Natural killer cell treated with Interleukin-12 subunit alpha and Interleukin-12 subunit beta and Interleukin-15 and Interleukin-18, amount 100 ng/mL, for 72 hours (primary cell): Measurements from ENCODE around the gene PTMA. TPM values are rescaled to one million over a fixed set of nuclear protein-coding genes. Genes with fewer than 3 reads are reported as not detected.

Source experiments
- ATAC-seq, 2 donors: fragments of 150-1000 bp; cut with Tn5 transposase in 1 of 2; sonication (Bioruptor Pico), chemical (Tn5 transposase) in 1 of 2; 2 replicates each; pipeline ENCODE4 v1.10.0; 2021
- DNase-seq: peaks from one replicate; pipeline ENCODE4 v3.0.0; 2022; ENCODE audit warnings: low spot score
- H3K27ac Mint-ChIP-seq, 2 donors: 1 replicate in 1 of 2; 2 replicates in 1 of 2; pipeline ENCODE4 v1.8.0; 2022; ENCODE audit warnings: mixed read lengths in 2 of 2, mild to moderate bottlenecking in 1 of 2, moderate library complexity in 1 of 2
- H3K27me3 Mint-ChIP-seq, 2 donors: 1 replicate in 1 of 2; 2 replicates in 1 of 2; pipeline ENCODE4 v1.8.0; 2022; ENCODE audit warnings: mixed read lengths in 2 of 2
- H3K36me3 Mint-ChIP-seq: one replicate; pipeline ENCODE4 v1.8.0; 2022; ENCODE audit warnings: mixed read lengths
- H3K4me1 Mint-ChIP-seq, 2 donors: 1 replicate in 1 of 2; 2 replicates in 1 of 2; pipeline ENCODE4 v1.8.0; 2022; ENCODE audit warnings: low read depth in 2 of 2, mixed read lengths in 2 of 2, mild to moderate bottlenecking in 1 of 2
- H3K4me3 Mint-ChIP-seq: one replicate; pipeline ENCODE4 v1.8.0; 2022; ENCODE audit warnings: mixed read lengths
- H3K9me3 Mint-ChIP-seq: 2 replicates; pipeline ENCODE4 v1.8.0; 2022; ENCODE audit warnings: mixed read lengths
- total RNA-seq, 2 donors: library from RNA; stranded (reverse); gene quantifications; one replicate each; pipeline ENCODE4 v1.2.3, GENCODE V29; 2022

The PTMA gene
- total RNA-seq, 2 donors from 2014 or later: 1,013 to 1,764 TPM

- DNase-seq (no peak), ATAC-seq (no peak)
- Mint-ChIP-seq H3K4me3 (no peak overlapping the region), H3K36me3 (no peaks in the 10 kb centered on the region), H3K9me3 (no peaks in the 10 kb centered on the region), H3K27me3 (no peaks in the 10 kb centered on the region), H3K27ac (no peak overlapping the region), H3K4me1 (peaks cover 12% of the 10 kb centered on the region in 2 donors)
These were observed 40.8 kb upstream of the PTMA start for GRCh38 chr2:231667496-231667895.

- no peak for DNase-seq
- Mint-ChIP-seq H3K27me3 (no peaks in the 10 kb centered on the region), H3K4me1 (peaks cover 4 to 7% of the 10 kb centered on the region in 2 donors), H3K36me3 (no peaks in the 10 kb centered on the region), H3K4me3 (no peak overlapping the region), H3K27ac (no peak overlapping the region), H3K9me3 (no peaks in the 10 kb centered on the region)
- ATAC-seq: no peak
These were observed 39.3 kb upstream of the PTMA start for GRCh38 chr2:231668981-231669380.

GRCh38 chr2:231671270-231672050, 36.9 kb upstream of the PTMA start:
- Mint-ChIP-seq H3K27me3 (no peaks in the 10 kb centered on the region), H3K9me3 (no peaks in the 10 kb centered on the region), H3K36me3 (no peaks in the 10 kb centered on the region), H3K4me1 (peaks cover 0 to 9% of the 10 kb centered on the region in 2 donors), H3K4me3 (no peak overlapping the region), H3K27ac (no peak overlapping the region)
- DNase-seq: no peak
- ATAC-seq: no peak

GRCh38 chr2:231672617-231673347, 35.5 kb upstream of the PTMA start:
- Mint-ChIP-seq H3K4me1 (peaks cover 0 to 9% of the 10 kb centered on the region in 2 donors), H3K36me3 (no peaks in the 10 kb centered on the region), H3K9me3 (no peaks in the 10 kb centered on the region), H3K27ac (no peak overlapping the region), H3K27me3 (no peaks in the 10 kb centered on the region), H3K4me3 (no peak overlapping the region)
- no peak for DNase-seq
- ATAC-seq: no peak

- Mint-ChIP-seq H3K9me3 (no peaks in the 10 kb centered on the region), H3K27me3 (no peaks in the 10 kb centered on the region), H3K4me1 (peaks cover 0 to 10% of the 10 kb centered on the region in 2 donors), H3K27ac (peak overlapping the region in 1 of 2 donors; percentile 33), H3K4me3 (no peak overlapping the region), H3K36me3 (no peaks in the 10 kb centered on the region)
- no peak for DNase-seq
- no peak for ATAC-seq
These were observed 35.0 kb upstream of the PTMA start for GRCh38 chr2:231673348-231673770.

- Mint-ChIP-seq H3K4me3 (no peak overlapping the region), H3K27ac (peak overlapping the region in 1 of 2 donors; percentile 85), H3K9me3 (no peaks in the 10 kb centered on the region), H3K36me3 (no peaks in the 10 kb centered on the region), H3K4me1 (peaks cover 0 to 10% of the 10 kb centered on the region in 2 donors), H3K27me3 (no peaks in the 10 kb centered on the region)
- DNase-seq (no peak), ATAC-seq (peak; percentile 79 to 82)
These were observed 33.6 kb upstream of the PTMA start for GRCh38 chr2:231674587-231675338.

GRCh38 chr2:231676243-231676642, 32.1 kb upstream of the PTMA start:
- Mint-ChIP-seq H3K27me3 (no peaks in the 10 kb centered on the region), H3K36me3 (no peaks in the 10 kb centered on the region)
- ATAC-seq: no peak

GRCh38 chr2:231677632-231678104, 30.7 kb upstream of the PTMA start:
- peak; percentile 58 to 69 for ATAC-seq
- no peak overlapping the region for H3K27ac Mint-ChIP-seq
- peaks cover 4 to 13% of the 10 kb centered on the region in 2 donors for H3K4me1 Mint-ChIP-seq
- no peaks in the 10 kb centered on the region for H3K9me3 Mint-ChIP-seq
- H3K27me3 Mint-ChIP-seq: peaks cover 5 to 9% of the 10 kb centered on the region in 2 donors
- H3K36me3 Mint-ChIP-seq: no peaks in the 10 kb centered on the region
- peak; percentile 87 for DNase-seq
- H3K4me3 Mint-ChIP-seq: no peak overlapping the region

More at GRCh38 chr2:231676243-231676642, 32.1 kb upstream of the PTMA start:
- no peak overlapping the region for H3K27ac Mint-ChIP-seq
- peaks cover 0 to 10% of the 10 kb centered on the region in 2 donors for H3K4me1 Mint-ChIP-seq
- no peaks in the 10 kb centered on the region for H3K9me3 Mint-ChIP-seq
- DNase-seq: no peak
- H3K4me3 Mint-ChIP-seq: no peak overlapping the region

GRCh38 chr2:231679908-231680284, 28.4 kb upstream of the PTMA start:
- Mint-ChIP-seq H3K4me3 (no peak overlapping the region), H3K27ac (no peak overlapping the region), H3K4me1 (peaks cover 4 to 13% of the 10 kb centered on the region in 2 donors), H3K27me3 (peaks cover 6 to 10% of the 10 kb centered on the region in 2 donors), H3K9me3 (no peaks in the 10 kb centered on the region), H3K36me3 (no peaks in the 10 kb centered on the region)
- DNase-seq (no peak), ATAC-seq (no peak)

- Mint-ChIP-seq H3K36me3 (no peaks in the 10 kb centered on the region), H3K4me3 (no peak overlapping the region), H3K27me3 (peaks cover 6 to 10% of the 10 kb centered on the region in 2 donors), H3K9me3 (no peaks in the 10 kb centered on the region), H3K4me1 (peaks cover 4 to 9% of the 10 kb centered on the region in 2 donors), H3K27ac (no peak overlapping the region)
- DNase-seq (no peak), ATAC-seq (no peak)
These were observed 27.9 kb upstream of the PTMA start for GRCh38 chr2:231680285-231680991.

GRCh38 chr2:231680992-231681852, 27.1 kb upstream of the PTMA start:
- DNase-seq (no peak), ATAC-seq (peak; percentile 58 to 73)
- Mint-ChIP-seq H3K27me3 (peaks cover 6 to 10% of the 10 kb centered on the region in 2 donors), H3K36me3 (no peaks in the 10 kb centered on the region), H3K9me3 (no peaks in the 10 kb centered on the region), H3K4me1 (peaks cover 4 to 8% of the 10 kb centered on the region in 2 donors), H3K4me3 (peak overlapping the region; percentile 85), H3K27ac (peak overlapping the region in 1 of 2 donors; percentile 70)

- Mint-ChIP-seq H3K9me3 (no peaks in the 10 kb centered on the region), H3K4me1 (peaks cover 4 to 10% of the 10 kb centered on the region in 2 donors), H3K36me3 (no peaks in the 10 kb centered on the region), H3K4me3 (peak overlapping the region; percentile 41), H3K27me3 (peaks cover 6 to 10% of the 10 kb centered on the region in 2 donors), H3K27ac (peak overlapping the region in 1 of 2 donors; percentile 34)
- DNase-seq (no peak), ATAC-seq (no peak)
These were observed 25.6 kb upstream of the PTMA start for GRCh38 chr2:231682603-231683291.
